GM12892 (cell line): ENCODE results near the gene TPSD1.
"Not testable (repeated sequence)": the region's sequence is repeated elsewhere in the genome, so short reads cannot be mapped to it uniquely, and the experiment has no call there.

Source experiments
- POLR2A ChIP-seq: IDR thresholded peaks from 2 replicates; pipeline ENCODE4 v1.6.1; 2011; ENCODE audit warnings: low read depth, low read length, control low read depth
- POLR2AphosphoS5 ChIP-seq: IDR thresholded peaks from 2 replicates; pipeline ENCODE4 v1.6.1; 2011; ENCODE audit warnings: low read depth, low read length, control low read depth
- TAF1 ChIP-seq: IDR thresholded peaks from 2 replicates; pipeline ENCODE4 v1.6.1; 2011; ENCODE audit warnings: low read depth, mild to moderate bottlenecking, control low read depth, low read length, borderline replicate concordance

- not testable (repeated sequence) for TF ChIP-seq POLR2AphosphoS5, TAF1, POLR2A
These were observed 25.2 kb upstream of the TPSD1 start for GRCh38 chr16:1230471-1231212.
